Stimulated activated CD8-positive, alpha-beta memory T cell treated with anti-CD3 and anti-CD28 coated beads, Interleukin-7, amount 100 ng/mL, for 24 hours (primary cell): ENCODE results near the gene TNFRSF25.
A peak's percentile ranks its signal among the peaks of the same experiment; 100 is the strongest.
"Not testable (repeated sequence)": the region's sequence is repeated elsewhere in the genome, so short reads cannot be mapped to it uniquely, and the experiment has no call there.

ENCODE experiments used
- DNase-seq: peaks from one replicate; pipeline ENCODE4 v3.0.0-alpha.2; 2020; ENCODE audit warnings: low read depth

Gene TNFRSF25

DNA sequence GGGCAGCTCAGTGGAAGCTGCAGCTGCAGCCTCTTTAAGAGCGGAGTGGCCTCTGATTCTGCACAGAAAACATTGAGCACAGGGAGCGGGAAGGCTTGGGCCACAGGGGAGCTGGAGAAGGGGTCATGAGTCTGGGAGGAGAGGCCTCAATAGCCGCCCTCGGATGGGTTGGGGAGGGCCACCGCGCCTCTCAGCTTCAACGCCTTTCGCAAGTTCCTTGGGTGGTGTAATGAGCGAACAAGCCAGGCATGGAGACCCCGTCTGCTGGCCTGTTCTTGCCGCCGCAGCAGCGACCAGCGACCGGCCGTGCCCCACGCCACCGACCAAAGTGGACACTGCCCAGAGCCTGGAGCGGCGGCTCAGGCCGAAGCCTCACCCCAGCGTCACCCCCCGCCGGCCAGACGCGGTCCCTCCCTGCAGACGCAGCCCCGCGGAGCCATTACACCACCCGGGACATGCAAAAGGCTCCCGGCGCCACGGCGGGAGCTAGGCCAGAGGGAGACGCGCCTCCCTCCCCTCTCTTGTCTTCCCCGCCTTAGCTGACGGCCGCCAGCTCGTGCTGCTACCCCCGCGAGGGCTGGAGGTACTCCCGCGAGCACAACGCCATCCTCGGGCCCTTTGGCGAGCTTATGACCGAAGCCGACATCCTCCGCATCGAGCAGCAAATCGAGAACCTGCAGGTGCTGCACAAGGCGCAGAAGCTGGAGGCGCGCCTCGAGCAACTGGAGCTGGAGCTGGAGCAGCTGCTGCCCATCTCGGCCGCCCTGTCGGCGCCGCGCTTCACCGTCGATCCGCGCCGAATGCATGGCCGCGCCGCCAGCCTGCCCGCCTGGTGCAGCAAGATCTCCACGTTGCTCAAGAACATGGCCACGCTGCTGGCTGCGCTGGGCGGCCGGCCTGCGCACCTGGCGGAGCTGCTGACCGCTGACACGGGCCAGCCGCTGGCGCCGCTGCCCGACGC, 11.8 kb downstream of the TNFRSF25 start:
- DNase-seq, result not testable (repeated sequence)

DNA sequence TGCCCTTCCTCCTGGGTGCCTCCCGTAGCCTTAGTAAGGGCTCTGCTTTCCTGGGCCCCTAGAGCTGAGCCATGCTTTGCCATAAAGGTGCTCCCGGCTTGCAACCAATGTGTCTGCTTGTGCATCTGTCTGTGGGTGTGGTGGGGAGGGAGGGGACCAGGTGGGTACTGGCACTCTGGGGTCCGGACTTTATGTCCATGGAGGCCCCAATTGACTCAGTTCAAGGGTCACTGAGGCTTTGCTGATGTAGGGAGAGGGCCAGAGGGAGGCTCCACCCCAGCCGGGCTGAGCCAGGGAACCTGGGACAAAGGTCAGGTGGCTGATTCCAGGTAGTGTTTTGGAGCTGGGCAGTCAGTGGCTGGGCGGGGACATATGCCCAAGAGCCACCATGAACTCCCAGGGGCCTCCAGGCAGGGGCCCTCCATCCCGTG, 15.0 kb downstream of the TNFRSF25 start:
- DNase-seq, result no peak

DNA sequence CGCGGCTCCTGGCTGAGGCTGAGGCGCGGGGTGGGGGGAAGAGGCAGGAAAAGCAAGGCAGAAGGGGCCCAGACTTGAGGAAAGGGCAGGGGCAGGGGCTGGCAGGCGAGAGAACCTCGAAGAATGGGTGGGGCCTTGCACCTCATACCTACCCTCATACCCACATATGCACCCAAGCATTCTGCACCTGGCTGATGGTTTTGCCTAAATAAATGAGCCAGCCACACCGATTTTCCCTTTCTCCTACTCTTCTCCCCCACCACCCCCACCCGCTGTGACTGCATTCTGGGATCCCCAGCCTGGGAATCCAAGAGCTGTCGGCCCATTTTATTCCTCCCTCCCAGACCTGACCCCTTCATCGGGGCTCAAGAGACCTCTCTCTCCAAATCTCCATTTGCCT, 15.5 kb downstream of the TNFRSF25 start:
- not testable (repeated sequence) for DNase-seq

DNA sequence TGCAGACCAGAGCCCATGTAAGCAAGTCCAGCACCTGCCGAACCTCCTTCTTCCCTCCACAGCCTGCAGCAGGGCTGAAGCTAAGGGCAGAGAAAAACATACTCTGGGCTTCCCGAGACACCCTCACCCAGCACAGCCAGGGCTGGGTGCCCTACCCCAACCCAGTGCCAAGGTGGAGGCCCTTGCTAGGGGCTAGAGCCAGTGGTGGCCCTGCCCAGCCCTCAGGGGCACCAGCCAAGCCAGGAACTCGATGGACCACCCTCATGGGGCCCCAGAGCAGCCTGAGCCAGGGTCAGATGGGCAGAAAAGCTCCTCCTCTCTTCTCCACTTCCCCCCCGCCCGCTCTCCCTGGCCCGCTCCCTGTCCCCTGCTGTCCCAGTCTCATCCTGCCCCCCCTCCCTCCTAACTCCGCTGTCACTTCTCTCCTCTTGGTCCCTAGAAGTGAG, 15.9 kb downstream of the TNFRSF25 start:
- DNase-seq, result no peak

DNA sequence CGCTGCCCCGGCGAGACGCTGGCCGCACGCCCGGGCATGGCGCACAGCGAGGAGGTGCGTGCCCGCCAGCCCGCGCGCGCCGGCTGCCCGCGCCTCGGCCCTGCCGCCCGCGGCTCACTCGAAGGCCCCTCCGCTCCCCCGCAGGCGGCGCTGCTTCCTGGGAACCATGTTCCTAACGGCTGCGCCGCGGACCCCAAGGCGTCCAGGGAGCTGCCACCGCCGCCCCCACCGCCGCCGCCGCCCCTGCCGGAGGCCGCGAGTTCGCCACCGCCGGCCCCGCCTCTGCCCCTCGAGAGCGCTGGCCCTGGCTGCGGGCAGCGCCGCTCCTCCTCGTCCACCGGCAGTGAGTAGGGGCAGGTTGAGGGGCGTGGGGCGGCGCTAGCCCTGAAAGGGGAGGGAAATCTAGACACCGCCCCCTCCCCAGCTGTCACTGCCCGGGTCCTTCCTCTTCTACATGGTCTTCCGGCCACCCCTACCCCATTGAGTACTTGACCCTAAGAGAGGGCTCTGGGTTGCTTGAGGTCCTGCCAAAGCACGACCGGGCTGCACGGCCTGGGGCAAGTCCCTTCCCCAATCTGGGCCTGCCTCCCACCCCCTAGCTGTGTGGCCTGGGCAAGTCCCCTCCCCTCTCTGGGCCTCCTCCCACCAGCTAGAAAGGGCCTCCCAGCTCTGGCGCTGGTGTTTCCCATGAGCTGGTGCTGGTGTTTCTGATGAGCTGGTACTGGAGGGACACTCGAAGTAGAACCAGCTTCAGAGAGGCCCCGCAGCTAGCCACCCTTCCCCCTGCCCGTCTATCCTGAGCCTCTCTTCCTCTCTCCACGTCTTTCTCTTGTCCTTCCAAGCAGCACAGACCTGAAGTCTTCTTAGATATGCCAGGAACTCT, 17.0 kb downstream of the TNFRSF25 start:
- no peak for DNase-seq

DNA sequence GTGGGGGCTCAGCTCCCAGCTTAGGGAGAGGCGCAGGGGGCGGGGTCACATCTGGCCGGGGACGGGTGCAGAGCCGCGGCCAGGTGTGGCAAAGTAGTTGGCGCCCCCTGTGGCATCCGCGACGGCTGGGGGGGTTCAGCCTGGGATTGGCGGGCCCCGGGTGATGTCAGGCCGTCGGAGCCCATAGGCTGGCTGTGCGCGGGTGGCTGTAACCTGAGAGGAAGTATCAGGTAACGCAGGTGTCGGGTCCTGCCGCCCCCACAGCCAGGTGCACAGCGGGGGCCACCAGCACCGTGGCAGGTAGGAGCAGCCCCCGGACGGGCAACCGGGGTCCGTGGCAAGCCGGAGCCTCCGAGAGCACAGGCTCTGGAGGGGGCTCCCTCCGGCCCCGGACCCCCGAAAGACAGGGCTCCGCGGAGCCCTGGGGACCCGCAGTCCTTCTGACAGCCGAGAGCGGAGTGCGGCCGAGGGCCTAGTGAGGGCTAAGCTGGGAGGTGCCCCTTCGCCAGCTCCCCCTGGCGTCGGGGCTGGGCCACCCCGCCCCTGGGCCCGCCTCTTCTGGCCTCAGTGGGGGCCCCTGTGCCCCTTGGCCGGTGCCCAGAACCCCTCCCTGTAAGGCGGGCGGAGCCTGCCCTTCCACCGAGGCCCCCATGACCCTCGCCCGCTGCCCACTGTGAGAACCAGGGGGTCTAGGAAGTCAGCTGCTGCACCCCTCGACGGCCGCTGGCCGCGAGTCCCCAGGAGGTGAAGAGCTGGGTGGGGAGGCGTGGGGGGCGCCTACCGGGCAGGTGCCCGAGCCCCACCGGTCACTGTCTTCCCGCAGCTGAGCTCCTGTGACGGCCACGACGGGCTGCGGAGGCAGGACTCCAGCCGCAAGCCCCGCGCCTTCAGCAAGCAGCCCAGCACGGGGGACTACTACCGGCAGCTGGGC, 17.9 kb downstream of the TNFRSF25 start:
- DNase-seq, result no peak

DNA sequence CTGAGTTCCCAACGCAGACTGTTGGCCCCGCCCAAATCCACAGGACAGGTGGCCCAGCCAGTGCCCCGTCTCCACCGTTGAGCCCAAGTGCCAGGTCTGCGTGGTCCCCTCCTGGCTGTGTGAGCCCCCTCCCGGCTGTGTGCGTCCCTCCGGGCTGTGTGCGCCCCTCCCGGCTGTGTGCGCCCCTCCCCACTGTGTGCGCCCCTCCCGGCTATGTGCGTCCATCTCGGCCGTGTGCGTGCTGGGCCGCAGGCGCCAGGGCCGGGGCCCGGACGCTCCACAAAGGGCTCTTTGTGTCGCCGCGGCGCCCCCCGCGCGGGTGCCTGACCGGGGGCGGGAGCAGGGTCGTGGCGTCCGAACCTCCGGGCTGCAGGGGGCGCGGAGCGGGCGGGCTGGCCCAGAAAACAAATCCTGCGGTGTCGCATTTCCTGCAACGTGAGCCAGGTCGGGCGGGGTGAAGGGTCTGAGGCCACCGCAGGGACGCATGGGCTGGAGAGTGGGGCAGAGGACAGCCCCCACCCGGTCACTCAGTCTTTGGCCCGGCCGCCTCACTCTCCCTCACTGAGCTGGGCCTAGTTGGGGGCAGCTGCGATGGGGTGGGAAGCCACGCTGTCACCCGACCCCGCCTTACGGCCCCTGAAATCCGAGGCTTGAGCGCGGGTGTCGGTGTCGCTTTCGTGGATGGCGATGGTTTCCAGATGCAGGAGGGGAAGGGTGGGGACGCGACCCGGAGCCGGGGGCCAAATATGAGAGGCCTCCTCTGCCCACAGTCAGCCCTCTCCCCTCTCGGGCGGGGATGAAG, 18.8 kb downstream of the TNFRSF25 start:
- no peak for DNase-seq

DNA sequence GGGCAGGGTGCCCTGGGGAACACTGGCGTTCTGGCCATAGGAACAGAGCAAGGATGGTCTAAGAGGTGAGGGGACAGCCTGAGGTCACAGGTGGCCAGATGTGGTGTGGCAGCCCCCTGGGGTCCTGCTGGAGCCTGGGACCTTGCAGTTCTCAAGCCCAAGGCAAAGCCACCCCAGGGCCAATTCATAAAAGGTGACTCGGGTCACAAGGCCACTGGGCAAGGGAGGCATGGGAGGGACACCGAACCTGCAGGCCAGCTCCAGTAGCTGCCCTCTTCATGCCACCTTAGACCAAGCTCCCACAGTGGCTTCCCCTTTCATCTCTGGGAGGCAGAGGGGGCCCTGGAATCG, 19.3 kb downstream of the TNFRSF25 start:
- DNase-seq, result no peak

DNA sequence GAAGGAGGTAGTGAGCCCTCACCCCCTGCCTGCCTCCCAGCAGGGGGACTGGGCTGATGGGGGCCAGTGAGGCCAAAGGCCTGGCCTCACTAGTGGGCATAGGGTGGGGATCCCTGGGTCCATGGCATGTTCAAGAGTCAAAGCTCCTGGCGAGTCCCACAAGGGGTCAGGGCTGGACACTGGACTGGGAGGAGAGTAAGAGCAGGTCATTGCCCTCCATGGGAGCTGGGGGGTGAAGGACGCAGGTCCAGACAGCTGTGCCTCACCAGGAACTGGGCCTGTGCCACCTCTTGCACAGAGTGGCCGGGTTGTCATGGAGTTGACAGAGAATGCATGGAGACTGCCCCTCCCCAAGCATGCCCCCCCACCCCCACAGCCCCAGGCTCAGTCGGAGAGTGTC, 20.0 kb downstream of the TNFRSF25 start:
- DNase-seq, result not testable (repeated sequence)

DNA sequence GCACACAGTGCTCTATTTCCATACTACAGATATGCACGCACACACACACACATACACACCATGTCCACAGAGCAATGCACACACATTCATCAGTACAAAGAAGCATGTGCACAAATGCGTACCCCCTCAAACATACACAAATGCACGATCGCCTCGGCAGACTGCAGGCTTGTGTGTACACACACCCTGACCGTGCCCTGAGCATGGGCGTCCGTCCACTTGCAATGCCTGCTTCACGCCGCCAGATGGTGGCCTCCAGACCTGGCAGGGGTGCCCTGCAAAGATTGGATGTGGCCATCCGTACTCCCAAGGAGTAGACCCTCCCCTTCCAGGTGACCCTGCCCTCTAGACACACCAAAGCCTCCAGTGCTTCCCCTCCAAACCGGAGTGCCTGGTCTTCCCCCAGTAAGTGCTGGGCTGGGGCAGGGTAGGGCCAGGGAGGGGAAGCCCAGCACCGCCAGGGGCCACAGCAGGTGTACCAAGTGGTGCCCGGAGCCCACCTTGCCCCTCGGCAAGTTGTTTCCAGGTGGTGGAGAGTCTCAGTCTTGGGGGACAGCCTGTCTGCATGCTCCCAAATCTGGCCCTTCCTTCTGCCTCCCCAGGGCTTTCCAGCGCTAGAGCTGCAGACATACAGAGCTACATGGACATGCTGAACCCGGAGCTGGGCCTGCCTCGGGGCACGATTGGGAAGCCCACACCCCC, 20.8 kb downstream of the TNFRSF25 start:
- DNase-seq, result no peak

DNA sequence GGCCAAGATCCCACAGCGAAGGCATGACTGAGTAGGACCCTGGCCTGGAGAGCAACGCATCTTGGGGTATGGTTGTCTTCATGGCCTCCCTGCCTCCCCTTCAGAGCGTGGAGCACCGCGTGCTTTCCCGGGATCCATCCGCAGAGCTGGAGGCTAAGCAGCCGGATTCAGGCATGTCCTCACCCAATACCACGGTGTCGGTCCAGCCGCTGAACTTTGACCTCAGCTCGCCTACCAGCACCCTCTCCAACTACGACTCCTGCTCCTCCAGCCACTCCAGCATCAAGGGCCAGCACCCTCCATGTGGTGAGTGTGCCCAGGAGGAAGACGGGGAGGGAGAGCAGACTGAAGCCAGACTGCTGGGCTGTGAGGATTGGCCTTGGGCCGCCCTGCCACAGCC, 21.6 kb downstream of the TNFRSF25 start:
- no peak for DNase-seq

DNA sequence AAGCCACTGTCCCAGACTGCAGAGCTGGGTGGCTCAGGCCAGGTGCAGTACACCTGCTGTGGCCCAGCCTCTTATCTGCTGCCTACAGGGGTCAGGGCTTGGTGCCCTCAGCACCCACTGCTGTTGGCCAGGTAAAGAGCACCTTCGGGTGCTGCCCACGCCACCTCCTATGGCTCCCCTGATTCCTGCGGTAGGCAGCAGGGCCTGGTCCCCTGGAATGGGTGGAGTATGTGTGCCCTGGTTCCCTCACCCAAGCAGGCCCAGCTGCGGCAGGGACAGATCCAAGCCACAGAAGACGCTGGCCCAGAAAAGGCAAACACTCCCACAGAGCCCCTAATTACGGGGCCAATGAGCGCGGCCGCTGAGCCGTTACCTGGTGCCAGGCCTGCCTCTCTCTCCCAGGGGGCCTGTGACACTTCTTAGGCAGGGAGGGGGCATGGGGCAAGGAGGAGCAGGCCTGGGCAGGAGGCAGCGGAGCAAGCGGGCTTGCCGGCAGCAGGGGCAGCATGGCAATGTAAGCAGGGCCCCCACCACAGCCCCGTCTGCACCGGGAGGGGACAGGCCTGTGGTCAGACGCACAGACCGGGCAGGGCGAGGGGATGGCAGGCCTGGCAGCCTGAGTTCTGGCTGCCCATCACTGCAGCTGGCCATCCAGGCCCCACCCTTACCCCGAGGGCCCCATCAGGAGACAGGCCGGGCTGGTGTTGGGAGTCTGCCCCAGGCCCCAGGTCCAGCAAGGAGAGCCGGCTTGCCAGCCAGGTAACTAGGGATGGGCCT, 22.4 kb downstream of the TNFRSF25 start:
- DNase-seq, result no peak

DNA sequence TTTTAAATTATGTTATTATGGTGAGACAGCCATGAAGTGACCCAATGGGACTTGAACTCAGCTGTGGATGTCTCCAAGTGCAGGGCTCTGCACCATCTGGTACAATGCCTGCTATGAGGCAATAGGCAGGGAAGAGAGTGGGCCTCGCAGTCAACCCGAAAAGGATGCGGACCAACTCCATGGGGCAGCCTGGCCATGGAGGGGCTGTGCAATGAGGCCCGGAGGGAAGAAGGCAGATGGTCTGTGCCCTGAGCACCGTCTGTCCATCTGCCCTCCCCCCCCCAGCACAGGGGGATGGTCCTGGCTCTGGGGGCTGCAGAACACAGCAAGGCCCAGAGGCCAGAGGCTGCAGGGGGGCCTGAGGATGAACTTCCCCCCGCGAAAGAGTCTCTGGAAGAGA, 24.4 kb downstream of the TNFRSF25 start:
- DNase-seq, result no peak

DNA sequence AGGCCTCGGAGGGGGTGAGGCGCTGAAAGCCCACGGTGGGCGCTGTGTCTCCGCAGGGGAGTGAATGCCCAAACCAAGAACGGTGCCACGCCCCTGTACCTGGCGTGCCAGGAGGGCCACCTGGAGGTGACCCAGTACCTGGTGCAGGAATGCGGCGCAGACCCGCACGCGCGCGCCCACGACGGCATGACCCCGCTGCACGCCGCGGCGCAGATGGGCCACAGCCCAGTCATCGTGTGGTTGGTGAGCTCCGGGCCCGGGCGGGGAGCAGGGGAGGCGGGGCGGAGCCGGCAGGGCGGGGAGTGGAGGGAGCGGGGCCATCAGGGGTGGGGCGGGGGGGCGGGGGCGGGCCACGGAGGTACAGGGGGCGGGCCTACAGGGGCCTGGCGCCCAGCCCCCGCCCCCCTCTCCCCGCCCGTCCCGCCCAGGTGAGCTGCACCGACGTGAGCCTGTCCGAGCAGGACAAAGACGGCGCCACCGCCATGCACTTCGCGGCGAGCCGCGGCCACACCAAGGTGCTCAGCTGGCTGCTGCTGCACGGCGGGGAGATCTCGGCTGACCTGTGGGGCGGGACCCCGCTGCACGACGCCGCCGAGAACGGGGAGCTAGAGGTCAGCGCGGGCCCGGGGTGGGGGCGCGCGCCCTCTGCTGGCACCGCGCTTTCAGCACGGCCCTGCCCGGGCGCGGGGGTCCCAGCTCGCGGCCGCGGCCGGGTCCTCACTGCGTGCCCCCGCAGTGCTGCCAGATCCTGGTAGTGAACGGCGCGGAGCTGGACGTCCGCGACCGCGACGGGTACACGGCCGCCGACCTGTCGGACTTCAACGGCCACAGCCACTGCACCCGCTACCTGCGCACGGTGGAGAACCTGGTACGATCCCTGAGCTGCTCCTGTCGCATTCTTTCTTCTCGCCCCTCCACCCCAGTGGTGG, 25.5 kb downstream of the TNFRSF25 start:
- DNase-seq, result no peak

DNA sequence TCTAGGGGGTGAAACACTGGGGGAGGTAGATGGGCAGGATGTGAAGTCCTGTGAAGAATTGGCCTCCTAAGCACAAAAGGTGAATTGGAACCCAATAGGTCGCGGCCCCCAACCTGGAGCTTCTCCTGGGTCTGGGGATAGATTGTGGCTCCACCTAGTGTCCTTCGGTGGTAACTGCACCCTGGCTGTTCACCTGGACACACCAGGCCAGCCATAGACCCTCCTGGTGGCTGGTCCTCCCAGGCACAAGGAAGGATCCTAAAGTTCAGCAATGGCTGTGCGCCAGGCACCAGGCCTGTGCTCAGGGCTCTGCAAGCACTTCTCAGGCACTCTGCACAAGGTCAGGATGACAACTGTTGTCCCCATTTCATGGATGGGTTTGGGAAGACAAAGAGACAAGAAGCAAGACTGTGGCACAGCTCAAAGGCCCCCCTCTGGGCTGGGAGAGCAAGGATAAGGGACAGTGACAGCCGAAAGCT, 27.9 kb downstream of the TNFRSF25 start:
- DNase-seq, result peak; percentile 49

DNA sequence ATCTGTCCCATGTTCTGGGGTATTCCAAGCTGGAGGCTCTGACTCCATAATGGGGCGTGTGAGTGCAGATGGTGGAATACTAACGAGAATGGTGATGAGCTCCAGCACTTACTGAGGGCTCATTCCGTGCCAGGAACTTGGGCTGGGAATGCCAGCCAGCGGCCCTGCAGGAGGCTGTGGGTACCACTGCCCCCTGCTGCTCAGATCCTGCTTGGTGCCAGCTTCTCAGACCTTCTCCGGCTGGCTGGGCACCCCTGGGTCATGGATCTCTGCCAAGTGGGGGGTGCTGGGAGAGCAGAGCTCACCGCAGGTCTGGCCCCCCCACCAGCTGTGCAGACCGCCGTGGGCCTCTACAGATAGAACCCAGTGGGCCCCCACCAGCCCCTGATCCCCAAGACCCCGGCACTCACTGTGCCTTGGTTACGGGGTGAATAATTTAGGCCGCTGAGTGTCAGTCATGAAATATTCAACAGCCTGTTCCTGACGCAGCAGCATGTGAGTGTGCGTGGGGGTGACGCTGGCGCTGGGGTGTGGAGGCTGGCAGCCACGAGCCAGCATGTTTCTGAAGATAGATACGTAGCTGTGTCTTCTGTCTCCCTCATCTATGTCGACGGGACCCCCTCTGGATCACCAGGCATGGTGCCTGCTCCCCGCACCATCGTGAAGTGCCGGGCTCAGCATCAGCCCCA, 28.8 kb downstream of the TNFRSF25 start:
- DNase-seq, result not testable (repeated sequence)

DNA sequence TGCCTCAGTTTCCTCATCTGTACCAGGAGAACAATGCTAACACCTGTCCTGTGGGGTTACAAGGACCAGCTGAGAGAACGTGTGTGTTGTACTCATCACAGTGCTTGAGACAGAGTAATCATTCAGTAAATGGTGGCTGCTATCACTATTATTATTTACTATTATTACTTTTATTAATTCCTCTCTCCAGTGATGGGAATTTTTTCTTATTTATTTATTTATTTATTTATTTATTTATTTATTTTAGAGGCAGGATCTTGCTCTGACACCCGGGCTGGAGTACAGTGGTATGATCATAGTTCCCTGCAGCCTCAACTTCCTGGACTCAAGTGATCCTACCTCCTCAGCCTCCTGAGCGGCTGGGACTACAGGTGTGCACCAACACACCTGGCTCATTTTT, 29.7 kb downstream of the TNFRSF25 start:
- DNase-seq, result not testable (repeated sequence)

DNA sequence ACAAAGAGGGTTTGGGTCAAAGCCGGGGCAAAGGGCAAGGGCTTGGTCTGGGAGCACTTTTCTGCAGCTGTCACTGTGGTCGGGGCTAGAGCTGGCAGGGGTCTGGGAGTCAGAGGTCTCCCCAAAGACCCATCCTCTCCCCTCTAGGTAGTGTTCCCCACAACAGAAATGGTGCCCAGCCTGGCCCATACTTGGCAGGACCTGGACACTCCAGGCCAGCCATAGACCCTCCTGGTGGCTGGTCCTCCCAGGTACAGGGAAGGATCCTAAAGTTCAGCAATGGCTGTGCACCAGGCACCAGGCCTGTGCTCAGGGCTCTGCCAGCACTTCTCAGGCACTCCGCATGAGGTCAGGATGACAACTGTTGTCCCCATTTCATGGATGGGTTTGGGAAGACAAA, 30.4 kb downstream of the TNFRSF25 start:
- no peak for DNase-seq
